OCI-LY1 (cell line): Measurements from ENCODE around the gene IBA57.

Source experiments
- CTCF ChIP-seq: fragments of 200-600 bp; sonication (generic), shearing (Covaris generic); IDR thresholded peaks from 2 replicates; pipeline ENCODE4 v1.5.1; 2017; ENCODE audit warnings: mild to moderate bottlenecking, antibody characterized with exemption, low read length, moderate library complexity, mixed read lengths
- EZH2 ChIP-seq: fragments of 200-600 bp; sonication (generic), shearing (Covaris generic); IDR thresholded peaks from 2 replicates; pipeline ENCODE4 v1.8.0; 2017; ENCODE audit warnings: borderline replicate concordance, mixed run types, mild to moderate bottlenecking, antibody characterized with exemption, low read length, moderate library complexity, mixed read lengths

- TF ChIP-seq CTCF (no peak), EZH2 (no peak)
Observed at GRCh38 chr1:228225165-228225710, 59.6 kb downstream of the IBA57 start.
